NCI-H345 treated with DMSO at 0.1 percent for 48 hours (cell line): ENCODE data around the gene NDUFB6.
"Not testable (repeated sequence)": the region's sequence is repeated elsewhere in the genome, so short reads cannot be mapped to it uniquely, and the experiment has no call there.

Experiments used
- DNase-seq: peaks from one replicate; lab custom pipeline; 2025; ENCODE audit not compliant: unreplicated experiment; lab: John Stamatoyannopoulos, UW

Gene NDUFB6

DNA sequence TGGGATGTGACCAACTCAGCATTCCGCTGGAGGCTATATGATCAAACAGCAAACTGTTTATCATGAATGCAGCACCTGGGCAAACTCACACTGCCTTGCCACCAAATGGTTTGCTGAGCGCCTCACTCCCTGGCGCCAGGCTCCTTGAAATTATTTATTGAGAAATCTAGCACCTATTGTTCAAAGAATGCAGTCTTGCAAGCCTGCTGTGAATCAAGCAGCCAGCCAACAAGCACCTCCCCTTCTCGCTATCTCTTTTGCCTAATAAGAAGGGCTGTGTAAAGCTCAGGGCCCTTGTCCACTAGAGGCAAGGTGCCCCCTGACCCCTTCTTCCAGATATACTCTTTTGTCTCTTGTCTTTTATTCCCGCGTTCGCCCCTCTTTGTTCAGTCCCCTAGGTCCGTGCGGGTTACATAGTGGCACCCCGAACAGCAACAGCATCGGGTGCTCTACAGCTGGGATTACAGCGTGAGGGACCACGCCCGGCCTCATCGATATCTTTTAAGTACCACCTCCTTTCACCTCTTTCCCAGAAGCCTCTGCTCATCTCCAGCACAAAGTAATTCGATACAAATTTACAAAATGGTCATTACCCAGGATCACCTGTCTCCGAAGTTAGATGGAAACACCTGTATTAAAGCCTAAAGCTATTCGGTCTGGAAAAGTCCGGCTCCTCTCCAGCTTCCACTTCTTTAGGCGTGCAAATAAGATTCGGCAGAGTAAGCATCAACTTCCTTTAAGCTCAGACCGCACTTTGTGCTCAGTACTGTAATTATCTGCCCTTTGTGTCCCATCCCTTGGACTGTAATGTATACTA, 47.9 kb downstream of the NDUFB6 start:
- DNase-seq = peak; percentile 75

DNA sequence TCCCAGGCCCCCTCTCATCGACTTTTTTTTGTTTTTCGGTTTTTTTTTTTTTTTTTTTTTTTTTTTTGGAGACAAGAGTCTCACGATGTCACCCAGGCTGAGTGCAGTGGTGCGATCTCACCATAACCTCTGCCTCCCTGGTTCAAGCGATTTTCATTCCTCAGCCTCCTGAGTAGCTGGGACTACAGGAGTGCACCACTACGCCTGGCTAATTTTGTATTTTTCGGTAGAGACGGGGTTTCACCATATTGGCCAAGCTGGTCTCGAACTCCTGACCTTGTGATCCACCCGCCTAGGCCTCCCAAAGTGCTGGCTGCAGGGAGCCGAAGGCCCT, 48.4 kb downstream of the NDUFB6 start:
- DNase-seq = not testable (repeated sequence)

- DNase-seq = no peak
Observed at GRCh38 chr9:32523910-32524309, 49.0 kb downstream of the NDUFB6 start.

- no peak for DNase-seq
Observed at GRCh38 chr9:32518276-32518675, 54.7 kb downstream of the NDUFB6 start.

DNA sequence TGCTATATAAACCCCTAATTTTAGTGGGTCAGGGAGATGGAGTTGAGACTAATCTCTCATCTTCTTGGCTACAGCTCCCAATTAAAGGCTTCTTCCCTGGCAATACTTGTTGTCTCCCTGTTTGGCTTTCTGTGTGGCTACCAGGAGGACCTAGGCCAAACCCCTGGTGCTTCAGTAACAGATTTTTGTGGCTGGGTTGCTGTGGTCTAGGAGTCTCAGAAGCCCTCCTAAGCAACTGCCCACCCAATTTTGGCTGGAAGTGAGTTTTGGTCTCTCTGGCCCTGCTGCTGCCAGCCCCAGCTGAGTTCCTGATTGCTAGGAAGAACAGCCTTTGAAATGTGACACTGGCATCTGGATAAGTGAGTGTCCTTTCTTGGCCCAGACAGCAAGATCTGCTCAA, 56.7 kb downstream of the NDUFB6 start:
- DNase-seq = no peak

DNA sequence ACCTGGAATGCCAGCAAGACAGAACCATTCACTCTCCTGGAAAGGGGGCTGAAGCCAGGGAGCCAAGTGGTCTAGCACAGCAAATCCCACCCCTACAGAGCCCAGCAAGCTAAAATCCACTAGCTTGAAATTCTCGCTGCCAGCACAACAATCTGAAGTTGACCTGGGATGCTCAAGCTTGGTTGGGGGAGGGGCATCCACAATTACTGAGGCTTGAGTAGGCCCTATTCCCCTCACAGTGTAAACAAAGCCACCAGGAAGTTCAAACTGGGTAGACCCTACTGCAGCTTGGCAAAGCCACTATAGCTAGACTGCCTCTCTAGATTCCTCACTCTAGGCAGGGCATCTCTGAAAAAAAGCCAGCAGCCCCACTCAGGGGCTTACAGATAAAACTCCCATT, 64.2 kb downstream of the NDUFB6 start:
- no peak for DNase-seq

DNA sequence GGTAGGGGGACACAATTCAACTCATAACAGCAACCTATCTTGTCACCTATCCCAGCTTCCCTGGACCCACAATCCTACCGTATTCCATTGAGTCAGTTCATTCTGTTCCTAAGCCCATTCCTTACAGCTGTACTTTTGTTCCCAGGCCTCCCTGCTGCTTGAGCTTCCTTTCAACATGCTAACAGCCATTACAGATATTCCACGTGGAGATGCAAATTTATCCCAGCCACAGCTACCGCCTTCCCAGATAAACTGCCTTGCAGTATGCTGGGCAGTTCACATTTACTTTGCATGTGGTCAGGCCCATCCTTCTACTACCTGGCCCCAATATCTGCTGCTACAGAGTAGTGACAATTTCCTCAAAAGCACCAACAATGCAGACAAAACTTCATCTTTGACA, 70.0 kb downstream of the NDUFB6 start:
- DNase-seq = no peak
